CD4-positive, alpha-beta T cell treated with Interleukin-6 at 100 ng/mL for 8 hours (primary cell): ENCODE data around the gene RBM18.

Source experiments
- DNase-seq: peaks from one replicate; pipeline ENCODE4 v3.0.0-alpha.2; 2020; ENCODE audit warnings: mixed read lengths, low spot score

RBM18 gene

DNA sequence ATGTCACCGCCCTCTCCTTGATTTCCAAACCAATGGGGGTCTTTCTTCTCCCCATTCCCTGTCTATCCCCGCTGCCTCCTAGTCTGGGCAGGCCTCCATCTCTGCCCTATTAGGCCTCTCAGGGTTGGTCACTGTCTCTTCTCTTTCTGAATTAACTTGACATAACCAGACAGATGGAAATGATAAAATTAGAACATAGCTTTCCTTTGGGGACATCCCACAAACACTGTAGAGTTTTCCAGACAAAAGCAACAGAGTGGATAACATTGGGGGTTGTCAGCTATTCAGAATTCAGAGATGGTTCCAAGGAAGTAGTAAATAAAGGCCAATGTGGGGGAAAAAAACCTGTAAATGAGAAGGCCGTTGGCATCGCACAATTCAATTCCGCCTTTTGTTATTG lies 60.6 kb downstream of the RBM18 start:
- DNase-seq, result no peak

- no peak for DNase-seq
Observed at GRCh38 chr9:122202111-122202510, 62.5 kb downstream of the RBM18 start.

DNA sequence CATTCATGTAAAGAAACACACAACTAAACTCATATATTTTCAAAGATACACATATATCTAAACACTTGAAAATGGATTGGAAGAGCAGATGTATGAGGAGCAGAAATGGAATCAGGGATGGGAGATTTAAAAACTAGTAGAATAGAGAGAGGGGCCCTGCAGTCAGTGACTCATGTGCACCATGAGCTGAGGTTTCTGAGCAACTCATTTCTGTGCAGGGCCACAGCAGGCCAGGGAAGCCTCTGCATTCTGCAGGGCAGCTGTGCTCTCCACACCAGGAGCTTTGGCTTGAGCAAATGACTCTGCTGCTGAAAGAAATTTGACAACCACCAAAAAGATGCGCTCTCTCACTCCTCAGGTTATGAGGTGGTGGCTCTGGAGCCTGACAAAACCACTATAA lies 63.0 kb downstream of the RBM18 start:
- DNase-seq, result no peak

- no peak for DNase-seq
Observed at GRCh38 chr9:122200960-122201595, 63.6 kb downstream of the RBM18 start.

- DNase-seq, result no peak
Observed at GRCh38 chr9:122197882-122198281, 66.8 kb downstream of the RBM18 start.

DNA sequence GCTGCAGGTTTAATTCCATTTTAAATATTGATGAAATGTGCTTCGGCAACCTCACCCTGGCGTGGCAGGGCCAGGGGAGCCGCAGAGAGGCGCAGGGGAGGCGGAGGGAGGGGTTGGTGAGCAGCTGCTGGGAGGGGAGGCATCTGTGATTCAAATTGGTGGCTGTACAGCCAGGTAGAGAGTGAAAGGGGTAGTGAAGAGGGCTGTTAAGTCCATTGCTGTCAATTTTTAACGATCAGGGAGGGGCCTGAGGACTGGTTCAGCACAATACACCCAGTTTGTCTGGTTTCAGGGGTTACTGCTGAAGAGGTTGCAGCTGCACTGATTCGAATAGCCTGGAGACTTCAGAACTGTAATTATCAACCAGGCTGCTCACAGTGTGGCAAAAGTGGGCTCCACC lies 67.2 kb downstream of the RBM18 start:
- no peak for DNase-seq

DNA sequence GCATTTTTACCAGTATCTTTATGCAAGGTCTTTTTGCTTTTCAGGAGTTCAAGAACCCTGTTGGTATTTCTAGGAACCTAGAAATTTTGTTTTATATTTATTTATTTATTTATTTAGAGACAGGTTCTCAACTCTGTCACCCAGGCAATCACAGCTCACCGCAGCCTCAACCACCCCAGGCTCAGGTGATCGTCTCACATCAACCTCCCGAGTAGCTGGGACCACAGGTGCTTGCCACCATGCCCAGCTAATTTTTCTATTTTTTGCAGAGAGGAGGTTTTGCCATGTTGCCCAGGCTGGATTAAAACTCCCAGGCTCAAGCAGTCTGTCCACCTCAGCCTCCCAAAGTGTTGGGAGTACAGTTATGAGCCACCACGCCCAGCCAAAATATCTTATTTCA lies 68.8 kb downstream of the RBM18 start:
- no peak for DNase-seq

- DNase-seq, result no peak
Observed at GRCh38 chr9:122193651-122194050, 71.0 kb downstream of the RBM18 start.

DNA sequence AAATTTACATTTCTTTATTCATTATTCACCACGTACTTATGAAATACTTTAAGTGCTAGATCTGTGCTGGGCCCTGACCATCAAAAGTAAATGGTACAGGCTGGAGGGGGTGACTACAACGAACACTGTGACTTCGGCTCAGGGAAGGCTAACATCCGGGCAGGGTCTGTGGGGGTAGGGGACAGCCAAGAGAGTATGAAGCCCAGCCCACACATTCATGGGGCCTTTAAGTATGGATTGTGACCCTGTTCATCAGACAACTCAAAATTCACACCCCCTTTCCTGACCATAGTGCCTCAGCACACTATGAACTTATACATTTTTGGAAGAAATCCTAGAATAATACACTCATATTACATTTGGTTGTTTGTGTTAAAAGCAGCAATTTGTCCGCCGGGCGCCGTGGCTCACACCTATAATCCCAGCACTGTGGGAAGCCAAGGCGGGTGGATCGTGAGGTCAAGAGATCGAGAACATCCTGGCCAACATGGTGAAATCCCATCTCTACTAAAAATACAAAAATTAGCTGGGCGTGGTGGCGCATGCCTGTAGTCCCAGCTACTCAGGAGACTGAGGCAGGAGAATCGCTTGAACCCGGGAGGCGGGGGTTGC lies 71.6 kb downstream of the RBM18 start:
- no peak for DNase-seq

GRCh38 chr9:122192261-122192875 lies 72.3 kb downstream of the RBM18 start:
- DNase-seq, result no peak

- DNase-seq, result no peak
Observed at GRCh38 chr9:122191584-122191983, 73.1 kb downstream of the RBM18 start.

DNA sequence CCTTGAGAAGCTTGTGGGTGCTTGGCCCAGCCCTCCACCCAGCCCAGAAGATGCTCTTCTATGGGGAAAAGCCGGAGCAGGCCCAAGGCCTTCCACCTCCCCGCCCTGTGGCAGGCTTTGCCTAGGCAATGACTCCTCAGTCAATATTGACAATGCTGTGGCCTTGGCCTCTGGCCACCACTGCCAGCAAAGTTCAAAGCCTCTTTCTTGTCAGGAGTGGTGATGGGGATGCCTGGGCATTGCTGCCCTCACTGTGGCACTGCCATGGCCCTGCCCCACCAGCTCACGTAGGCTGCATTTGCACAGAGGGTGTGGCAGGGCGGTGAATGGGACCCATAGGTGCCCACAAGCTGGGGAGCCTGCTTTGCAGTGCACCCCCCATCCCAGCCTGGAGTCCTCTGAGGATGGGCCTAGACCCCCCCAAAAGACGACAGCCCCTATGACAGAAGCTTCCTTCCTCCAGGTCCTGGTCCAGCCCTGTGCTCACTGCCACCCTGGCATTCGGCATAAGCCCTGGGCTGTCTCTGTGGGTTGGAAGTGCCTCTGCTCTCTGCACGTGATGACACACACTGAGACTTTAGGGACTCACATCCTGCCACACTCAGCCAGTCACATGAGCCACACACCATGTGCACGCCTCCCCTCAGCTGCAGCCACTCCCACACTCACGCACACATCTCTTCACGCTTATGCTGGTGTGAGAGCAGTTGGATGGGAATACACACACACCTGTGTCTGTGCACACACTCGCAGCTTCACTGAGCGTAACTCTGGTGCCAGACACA lies 73.9 kb downstream of the RBM18 start:
- no peak for DNase-seq

DNA sequence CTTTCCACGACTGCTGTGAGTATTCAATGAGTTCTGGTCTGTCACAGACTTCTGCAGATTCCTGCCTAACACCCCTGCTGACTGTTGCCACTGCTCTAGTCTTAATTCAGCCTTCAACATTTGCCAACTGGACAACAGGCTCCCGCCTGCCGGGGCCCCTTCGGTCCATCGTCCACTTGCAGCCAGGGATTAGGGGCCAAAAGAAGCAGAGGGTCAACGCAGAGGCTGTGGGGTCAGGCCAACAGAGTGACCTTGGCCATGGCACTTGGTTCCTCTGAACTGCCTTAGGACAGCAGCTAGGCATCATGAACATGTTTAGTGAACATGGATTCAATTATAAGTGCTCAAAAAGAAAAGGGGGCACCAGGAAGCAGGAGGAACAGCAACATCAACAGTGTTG lies 76.3 kb downstream of the RBM18 start:
- no peak for DNase-seq
